Measurements from ENCODE around the gene DRAXIN.

The DRAXIN gene

GRCh38 chr1:11682799-11683198 is 8.7 kb upstream of the DRAXIN start:
- no peak overlapping the region for H3K27ac ChIP-seq
- H3K4me3 ChIP-seq, result no peak overlapping the region

- Histone ChIP-seq H3K27ac (no peak overlapping the region), H3K4me3 (no peak overlapping the region)
Measured at GRCh38 chr1:11684070-11684469, 7.4 kb upstream of the DRAXIN start.

GRCh38 chr1:11685210-11685752 is 6.2 kb upstream of the DRAXIN start:
- Histone ChIP-seq H3K27ac (no peak overlapping the region), H3K4me3 (no peak overlapping the region)

DNA sequence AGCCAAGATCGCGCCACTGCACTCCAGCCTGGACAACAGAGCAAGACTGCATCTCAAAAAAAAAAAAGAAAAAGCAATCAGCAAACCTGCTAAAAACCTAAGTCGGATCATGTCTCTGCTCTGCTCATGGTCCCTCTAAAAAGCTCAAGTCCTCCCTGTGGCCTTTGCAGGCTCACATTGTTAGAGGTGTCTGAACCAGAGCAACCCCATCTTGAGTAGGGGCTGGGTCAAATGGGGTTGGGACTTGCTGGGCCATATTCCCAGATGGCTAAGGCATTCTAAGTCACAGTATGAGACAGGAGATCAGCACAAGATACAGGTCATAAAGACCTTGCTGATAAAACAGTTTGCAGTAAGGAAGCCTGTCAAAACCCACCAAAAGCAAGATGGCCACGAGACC is 3.0 kb upstream of the DRAXIN start:
- no peak overlapping the region for H3K4me3 ChIP-seq
- H3K27ac ChIP-seq, result no peak overlapping the region

DNA sequence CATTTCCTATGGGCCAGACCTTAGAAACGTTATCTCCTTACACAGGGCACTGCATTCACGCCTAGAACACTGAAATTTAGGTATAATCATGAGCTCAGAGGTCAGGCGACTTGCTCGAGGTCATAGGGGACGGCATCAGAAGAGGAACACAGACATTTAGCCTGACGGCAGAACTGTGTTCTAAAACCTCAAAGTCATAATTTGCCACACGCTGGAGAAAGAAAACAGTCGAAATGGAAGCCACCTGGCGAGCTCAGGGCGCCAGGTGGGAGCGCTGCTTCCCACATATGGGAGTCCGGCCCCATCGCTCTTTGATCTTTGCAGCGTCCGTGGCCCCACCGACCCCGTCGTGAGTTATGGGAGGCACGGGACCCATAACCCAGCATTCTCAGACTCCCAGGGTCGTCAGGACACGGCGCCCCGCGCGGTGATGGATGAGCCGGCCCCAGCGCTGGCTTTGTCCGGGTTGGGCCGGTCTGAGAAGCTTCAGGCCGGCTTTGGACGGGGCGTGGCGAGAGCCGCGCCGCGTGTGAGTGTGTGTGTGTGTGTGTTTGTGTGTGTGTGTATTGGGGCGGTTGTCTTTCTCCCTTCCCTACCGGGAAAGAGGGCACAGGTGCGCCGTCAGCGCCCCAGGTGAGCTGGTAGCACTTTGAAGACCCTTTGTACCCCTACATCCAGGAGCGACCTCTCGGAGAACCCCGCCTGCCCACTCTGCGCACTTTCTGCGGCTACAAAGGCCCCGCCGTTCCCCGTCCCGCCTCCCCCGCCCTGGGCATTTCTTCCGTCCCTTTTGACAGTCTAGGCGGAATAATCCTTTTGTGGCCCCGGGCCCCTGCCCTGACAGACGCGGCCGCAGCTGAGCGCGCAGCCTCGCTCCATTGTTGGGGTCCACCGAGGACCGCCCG is 861 bp upstream of the DRAXIN start:
- H3K4me3 ChIP-seq, result peak overlapping the region in 6 of 7 experiments; percentile 14 to 47 (median 28)
- peak overlapping the region in 1 of 21 experiments; percentile 37 for H3K27ac ChIP-seq

GRCh38 chr1:11691928-11692711 is 610 bp downstream of the DRAXIN start:
- H3K4me3 ChIP-seq, result peak overlapping the region in 6 of 7 experiments; percentile 14 to 47 (median 28)
- no peak overlapping the region for H3K27ac ChIP-seq

- Histone ChIP-seq H3K27ac (no peak overlapping the region), H3K4me3 (no peak overlapping the region)
Measured at GRCh38 chr1:11693024-11693590, 1.6 kb downstream of the DRAXIN start.

DNA sequence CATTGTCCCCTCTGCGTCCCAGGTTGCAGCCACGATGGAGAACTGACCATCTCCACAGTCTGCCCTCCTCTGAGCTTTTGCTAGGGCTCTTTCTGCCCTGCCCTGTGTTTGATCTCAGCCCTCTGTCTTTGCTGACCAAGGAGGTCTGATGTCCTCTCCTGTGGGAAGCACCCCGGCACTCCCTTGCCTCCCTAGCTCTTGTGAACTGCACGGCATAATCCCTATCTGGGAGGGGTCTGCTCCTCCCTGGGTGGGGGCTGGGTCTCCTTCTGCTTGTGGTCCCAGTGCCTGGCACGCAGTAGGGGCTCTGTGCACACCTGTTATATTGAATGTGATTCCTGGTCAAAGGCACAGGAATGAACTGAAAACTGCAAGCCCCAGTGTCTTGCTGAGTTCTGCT is 2.4 kb downstream of the DRAXIN start:
- H3K27ac ChIP-seq, result no peak overlapping the region

DNA sequence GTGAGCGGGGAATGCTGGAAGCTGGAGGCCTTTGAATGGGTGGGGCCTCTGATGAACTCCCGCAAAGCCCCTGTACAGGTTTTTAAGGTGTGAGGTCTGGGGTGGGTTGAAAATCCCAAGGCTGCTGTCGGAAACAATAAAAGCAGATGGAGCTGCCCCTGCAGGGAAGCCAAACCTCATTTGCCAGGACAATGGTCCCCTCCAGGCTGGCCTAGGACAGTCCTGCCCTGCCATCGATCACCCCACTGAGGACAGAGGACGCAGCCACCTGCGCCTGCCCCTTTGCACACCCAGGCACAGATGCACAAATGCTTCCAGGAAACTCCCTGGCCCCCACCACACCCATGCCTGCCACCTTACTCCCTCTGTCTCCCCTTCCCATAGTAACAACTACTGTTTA is 4.4 kb downstream of the DRAXIN start:
- Histone ChIP-seq H3K4me3 (no peak overlapping the region), H3K27ac (no peak overlapping the region)

More for the DNA sequence above, 2.4 kb downstream of the DRAXIN start:
- no peak overlapping the region for H3K4me3 ChIP-seq

GRCh38 chr1:11697188-11697892 is 5.8 kb downstream of the DRAXIN start:
- Histone ChIP-seq H3K27ac (no peak overlapping the region), H3K4me3 (no peak overlapping the region)

DNA sequence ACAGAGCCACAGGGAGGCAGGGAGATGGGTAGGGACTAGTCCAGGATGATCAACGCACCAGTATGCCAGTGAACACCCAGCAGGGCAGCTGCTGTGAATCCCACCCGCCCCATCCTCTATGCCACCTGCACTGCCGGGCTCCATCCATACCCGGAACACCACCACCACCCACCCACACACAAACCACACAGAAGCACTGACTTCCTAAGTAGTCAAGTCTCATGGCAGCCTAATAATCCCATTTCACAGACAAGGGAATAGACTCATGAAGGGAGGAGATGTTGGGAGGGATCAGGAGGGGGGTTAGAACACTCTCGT is 6.3 kb downstream of the DRAXIN start:
- H3K27ac ChIP-seq, result no peak overlapping the region

GRCh38 chr1:11700601-11701467 is 9.3 kb downstream of the DRAXIN start:
- Histone ChIP-seq H3K27ac (no peak overlapping the region), H3K4me3 (no peak overlapping the region)

More for the DNA sequence above, 6.3 kb downstream of the DRAXIN start:
- no peak overlapping the region for H3K4me3 ChIP-seq

GRCh38 chr1:11701551-11701961 is 10.0 kb downstream of the DRAXIN start:
- no peak overlapping the region for H3K4me3 ChIP-seq

GRCh38 chr1:11701981-11702803 is 10.7 kb downstream of the DRAXIN start:
- Histone ChIP-seq H3K27ac (no peak overlapping the region), H3K4me3 (no peak overlapping the region)

More at GRCh38 chr1:11701551-11701961, 10.0 kb downstream of the DRAXIN start:
- H3K27ac ChIP-seq, result no peak overlapping the region

DNA sequence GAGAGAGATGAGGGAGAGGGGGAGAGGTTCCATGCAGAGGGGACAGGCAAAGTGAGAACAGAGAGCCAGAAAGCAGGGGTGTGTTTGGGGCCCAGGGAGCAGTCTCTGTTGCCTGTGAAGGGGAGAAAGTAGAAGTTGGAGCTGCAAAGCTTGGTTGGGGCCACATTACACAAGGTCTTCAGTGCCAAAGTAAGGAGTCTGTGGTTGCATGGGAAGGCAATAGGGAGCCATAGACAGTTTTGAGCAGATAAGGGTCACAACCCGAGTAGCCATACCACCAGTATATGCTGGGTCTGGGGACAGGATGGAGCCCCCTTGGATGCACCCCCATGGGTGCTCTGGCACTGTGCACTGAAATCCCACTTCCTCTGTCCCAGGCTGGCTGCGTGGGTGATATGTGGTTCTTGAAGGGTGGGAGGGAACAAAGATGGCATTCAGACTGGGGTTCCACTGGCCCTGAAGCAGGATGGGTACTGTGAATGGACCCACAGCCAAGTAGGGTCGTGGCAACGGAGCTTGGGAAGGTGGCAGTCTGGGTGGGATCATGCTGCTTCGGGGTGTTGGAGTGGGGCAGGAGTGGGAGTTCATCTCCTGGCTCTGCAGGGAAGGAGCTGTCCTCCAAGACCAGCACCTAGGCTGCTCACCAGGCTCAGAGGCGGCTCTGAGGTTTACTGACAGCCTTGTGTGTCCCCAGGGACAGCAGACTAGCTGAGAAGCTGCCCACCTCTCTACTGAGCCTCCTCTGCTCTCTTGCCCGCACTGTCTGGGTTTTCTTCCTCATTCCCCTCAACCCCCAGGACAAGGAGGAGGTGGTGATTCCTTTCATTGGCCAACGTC is 12.1 kb downstream of the DRAXIN start:
- Histone ChIP-seq H3K4me3 (no peak overlapping the region), H3K27ac (no peak overlapping the region)

DNA sequence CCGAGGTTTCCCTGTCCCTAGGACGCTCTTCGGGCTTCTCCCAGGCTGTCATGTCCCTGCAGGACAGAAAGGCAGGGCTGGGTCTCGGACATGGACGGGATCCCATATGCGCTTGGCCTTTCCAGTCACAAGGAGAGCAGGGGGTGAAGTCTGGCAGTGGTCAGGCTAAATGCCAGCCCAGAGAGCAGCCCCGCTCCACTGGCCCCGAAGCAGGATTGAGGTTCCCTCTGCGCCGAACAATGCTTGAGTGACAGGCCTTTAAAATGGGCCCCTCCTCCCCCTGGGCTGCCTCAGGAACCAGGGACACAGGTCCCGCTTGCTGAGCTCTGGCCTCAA is 12.7 kb downstream of the DRAXIN start:
- Histone ChIP-seq H3K4me3 (no peak overlapping the region), H3K27ac (no peak overlapping the region)

Measured in skin epidermis (tissue), 12 donors.